Left cardiac atrium (tissue), 4 donors: ENCODE data around the gene TXN2. TPM values are rescaled to one million over a fixed set of nuclear protein-coding genes. Genes with fewer than 3 reads are reported as not detected.
"Not testable (repeated sequence)": the region's sequence is repeated elsewhere in the genome, so short reads cannot be mapped to it uniquely, and the experiment has no call there.

Experiments
- ATAC-seq, 2 donors: fragments of 200-7000 bp; cut with Tn5 transposase; one replicate each; pipeline ENCODE4 v1.9.1; 2020; ENCODE audit warnings: mild to moderate bottlenecking in 2 of 2, moderate library complexity in 2 of 2
- DNase-seq: peaks from one replicate; pipeline ENCODE4 v3.0.0-alpha.2; 2020
- intact Hi-C, 2 donors: fragments of 100-400 bp; cut with DNase I; formaldehyde crosslinking; loops; one replicate each; pipeline versions ENCODE4 v1.14.1 to v1.15.1; 2022 to 2023
- total RNA-seq, 2 donors: library from RNA; stranded (reverse); fragmentation: NEBNext Ultra II Directional; extraction: Animal tissue kit (Norgen Biotek cat#: 25700); gene quantifications; one replicate each; pipeline ENCODE4 v1.2.1, GENCODE V29; 2021
- donor health status: DM: no; HTN: yes; CAD: no.
- donor health status: DM: no; HTN: yes; CAD: no; lungs with severe emphysema.
- donor health status: DM: yes; HTN: yes; CAD: no.
- donor health status: Dilated cardiomyopathy.

The TXN2 gene
- total RNA-seq, 2 donors from 2014 or later, result 91.5 to 96.8 TPM

GRCh38 chr22:36461665-36462649 lies 19.5 kb downstream of the TXN2 start:
- ATAC-seq (peak; percentile 4 to 39), DNase-seq (no peak)

DNA sequence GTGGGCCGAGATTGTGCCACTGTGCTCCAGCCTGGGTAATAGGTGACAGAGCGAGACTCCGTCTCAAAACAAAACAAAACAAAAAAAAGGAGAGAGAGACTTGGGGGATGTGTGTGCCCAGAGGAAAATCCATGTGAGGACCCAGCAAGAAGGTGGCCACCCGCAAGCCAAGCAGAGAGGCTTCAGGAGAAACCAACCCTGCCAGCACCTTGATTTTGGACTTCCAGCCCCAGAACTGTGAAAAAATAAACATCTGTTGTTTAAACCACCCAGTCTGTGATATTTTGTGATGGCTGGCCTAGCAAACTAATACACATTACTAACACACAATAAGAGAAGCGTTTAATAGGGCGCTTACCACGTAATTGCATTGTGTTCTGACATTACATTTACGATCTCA lies 21.2 kb downstream of the TXN2 start:
- DNase-seq (no peak), ATAC-seq (no peak)
- intact Hi-C loops, result loop anchor here in 1 of 2 donors (10.0 kb wide), 2 partner anchors 75 to 135 kb away; partner anchors contain the start of gene MYH9

More at GRCh38 chr22:36461665-36462649, 19.5 kb downstream of the TXN2 start:
- intact Hi-C loops, result loop anchor here in 1 of 2 donors (10.0 kb wide), 2 partner anchors 77 to 137 kb away; partner anchors contain the start of gene MYH9

GRCh38 chr22:36457688-36458450 lies 23.6 kb downstream of the TXN2 start:
- peak; percentile 79 for DNase-seq
- peak; percentile 16 to 43 for ATAC-seq
- intact Hi-C loops, result no loop called here

- intact Hi-C loops, result no loop called here
- DNase-seq (no peak), ATAC-seq (no peak)
Observed at GRCh38 chr22:36456464-36456845, 25.0 kb downstream of the TXN2 start.

GRCh38 chr22:36455571-36456463 lies 25.6 kb downstream of the TXN2 start:
- no peak for DNase-seq
- intact Hi-C loops, result no loop called here
- ATAC-seq, result peak; percentile 1

DNA sequence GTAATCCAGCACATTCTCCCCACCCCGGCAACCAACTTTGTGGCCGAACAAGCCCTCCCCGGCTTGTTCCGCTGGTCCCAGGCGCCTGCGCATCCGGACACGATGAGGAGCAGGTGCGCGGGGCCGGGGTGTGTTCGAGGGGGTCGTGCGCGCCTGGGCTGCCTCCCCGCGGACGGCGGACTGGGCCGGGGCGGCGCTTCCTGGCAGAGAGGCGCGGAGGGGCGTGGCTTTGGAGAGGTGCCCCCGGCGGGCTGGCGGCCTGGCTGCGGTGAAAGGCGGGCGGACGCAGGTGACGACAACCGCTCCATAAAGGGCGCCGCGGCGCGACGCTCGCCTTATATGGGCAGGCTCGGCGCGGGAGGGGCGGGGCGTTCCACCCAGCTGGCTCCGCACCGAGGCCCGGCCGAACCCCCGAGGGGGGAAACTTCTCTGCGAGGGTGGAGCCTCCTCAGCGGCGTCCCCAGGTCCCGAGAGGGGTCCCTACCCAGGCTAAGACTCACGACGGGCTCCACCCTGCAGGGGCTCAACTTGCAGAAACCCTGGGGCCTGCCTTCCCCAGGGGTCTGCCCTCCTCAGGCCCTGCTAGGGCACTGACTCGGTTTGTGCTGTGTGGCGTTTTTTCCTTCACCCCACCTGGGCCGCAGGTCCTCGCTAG lies 26.4 kb downstream of the TXN2 start:
- ATAC-seq (peak; percentile 89 to 92), DNase-seq (peak; percentile 94)
- intact Hi-C loops, result loop anchor here (5.0 kb wide), 2 partner anchors 38 to 68 kb away; partner anchors contain the start of gene MYH9 (in 1 of the 2)

GRCh38 chr22:36453855-36454378 lies 27.5 kb downstream of the TXN2 start:
- DNase-seq, result no peak
- no peak for ATAC-seq
- intact Hi-C loops, result loop anchor here (5.0 kb wide), 2 partner anchors 37 to 67 kb away; partner anchors contain the start of gene MYH9 (in 1 of the 2)

GRCh38 chr22:36452978-36453607 lies 28.3 kb downstream of the TXN2 start:
- not testable (repeated sequence) for ATAC-seq, DNase-seq
- intact Hi-C loops, result loop anchor here (5.0 kb wide), 2 partner anchors 36 to 66 kb away; partner anchors contain the start of gene MYH9 (in 1 of the 2)

GRCh38 chr22:36452250-36452977 lies 29.0 kb downstream of the TXN2 start:
- DNase-seq, result no peak
- intact Hi-C loops, result loop anchor here (5.0 kb wide), 2 partner anchors 35 to 65 kb away; partner anchors contain the start of gene MYH9 (in 1 of the 2)
- no peak for ATAC-seq

GRCh38 chr22:36450923-36451322 lies 30.5 kb downstream of the TXN2 start:
- not testable (repeated sequence) for ATAC-seq, DNase-seq
- intact Hi-C loops, result loop anchor here (5.0 kb wide), 2 partner anchors 34 to 64 kb away; partner anchors contain the start of gene MYH9 (in 1 of the 2)

DNA sequence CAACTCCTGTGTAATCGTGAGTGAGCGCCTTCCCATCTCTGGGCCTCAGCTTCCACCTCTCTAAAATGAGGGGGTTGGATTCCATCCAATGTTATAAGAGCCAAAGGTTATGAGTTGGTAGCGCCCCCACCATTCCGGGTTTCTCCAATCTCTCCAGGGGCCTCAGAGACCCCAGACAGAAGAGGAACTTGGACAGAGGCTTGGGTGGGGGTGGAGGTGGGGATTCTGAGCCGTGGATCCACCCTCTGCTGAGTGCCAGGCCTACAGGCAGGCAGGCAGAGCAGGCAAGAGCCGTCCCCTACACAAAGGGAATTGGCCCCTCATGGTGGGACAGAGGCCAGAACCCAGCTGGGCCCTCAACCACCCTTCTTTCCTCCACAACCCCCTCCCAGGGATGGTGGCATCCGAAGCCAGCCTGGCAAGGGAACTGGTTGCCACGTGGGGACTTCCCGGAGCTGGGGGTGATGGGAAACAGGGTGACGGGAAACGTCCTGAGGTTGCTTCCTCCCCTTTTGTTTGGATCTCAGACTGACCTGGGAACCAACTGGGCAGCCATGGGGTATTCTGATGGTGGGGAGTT lies 31.8 kb downstream of the TXN2 start:
- DNase-seq, result no peak
- no peak for ATAC-seq
- intact Hi-C loops, result loop anchor here (5.0 to 10.0 kb wide), 3 partner anchors 32 to 62 kb away; partner anchors contain the start of gene MYH9 (in 1 of the 2)

DNA sequence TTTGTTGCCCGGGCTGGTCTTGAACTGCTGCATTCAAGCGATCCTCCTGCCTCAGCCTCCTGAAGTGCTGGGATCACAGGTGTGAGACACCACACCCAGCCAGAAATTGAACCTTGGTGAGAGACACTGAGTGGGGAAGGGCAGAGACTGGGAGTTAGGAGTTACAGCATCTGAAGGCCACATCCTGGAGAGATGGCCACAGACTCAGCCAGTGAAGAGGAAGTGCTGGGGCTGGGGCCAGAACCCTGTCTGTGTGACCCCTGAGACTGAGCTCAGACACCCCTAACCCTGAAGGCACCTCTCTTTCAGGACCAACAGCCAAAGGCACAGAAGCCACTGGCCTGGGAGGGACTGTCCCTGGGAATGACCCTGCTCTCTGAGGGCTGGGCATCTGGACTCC lies 33.8 kb downstream of the TXN2 start:
- intact Hi-C loops, result loop anchor here (2.0 to 10.0 kb wide), 2 partner anchors 33 to 53 kb away; partner anchors contain the start of gene TXN2 (in 1 of the 2)
- no peak for DNase-seq
- ATAC-seq, result no peak

GRCh38 chr22:36445158-36445668 lies 36.2 kb downstream of the TXN2 start:
- DNase-seq (peak; percentile 59), ATAC-seq (peak; percentile 69 to 80)
- intact Hi-C loops, result loop anchor here in 1 of 2 donors (10.0 kb wide), 1 partner anchor 50 kb away; no protein-coding TSS in a partner anchor

DNA sequence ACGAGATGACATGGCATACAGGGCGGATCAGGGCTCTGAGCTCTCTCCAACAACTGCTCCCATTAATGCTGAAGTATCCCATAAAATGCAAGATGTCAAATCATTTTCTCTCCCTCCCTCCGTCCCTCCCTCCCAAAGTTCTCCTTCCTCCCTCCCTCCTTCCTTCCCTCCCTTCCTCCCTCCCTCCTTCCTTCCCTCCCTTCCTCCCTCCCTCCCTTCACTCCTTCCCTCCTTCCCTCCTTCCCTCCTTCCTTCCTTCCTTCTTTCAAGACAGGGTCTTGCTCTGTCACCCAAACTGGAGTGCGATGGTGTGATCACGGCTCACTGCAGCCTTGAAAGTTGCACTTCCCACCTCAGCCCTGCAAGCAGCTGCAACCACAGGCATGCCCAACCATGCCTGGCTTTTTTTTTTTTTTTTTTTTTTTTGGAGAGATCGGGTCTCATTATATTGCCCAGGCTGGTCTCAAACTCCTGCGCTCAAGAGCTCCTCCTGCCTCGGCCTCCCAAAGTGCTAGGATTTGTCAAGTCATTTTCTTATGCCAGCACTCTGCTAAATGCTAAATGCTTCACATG lies 38.2 kb downstream of the TXN2 start:
- no peak for ATAC-seq
- intact Hi-C loops, result loop anchor here in 1 of 2 donors (10.0 kb wide), 1 partner anchor 48 kb away; no protein-coding TSS in a partner anchor
- no peak for DNase-seq
